GM18498 (cell line): ENCODE measurements around the gene ATP8B4.

ENCODE experiments used
- ATAC-seq: cut with Tn5 transposase; IDR thresholded peaks from one replicate; pipeline ENCODE4 v1.9.1; 2021; ENCODE audit warnings: mild to moderate bottlenecking, moderate library complexity; ENCODE audit not compliant: unreplicated experiment

The ATP8B4 gene

DNA sequence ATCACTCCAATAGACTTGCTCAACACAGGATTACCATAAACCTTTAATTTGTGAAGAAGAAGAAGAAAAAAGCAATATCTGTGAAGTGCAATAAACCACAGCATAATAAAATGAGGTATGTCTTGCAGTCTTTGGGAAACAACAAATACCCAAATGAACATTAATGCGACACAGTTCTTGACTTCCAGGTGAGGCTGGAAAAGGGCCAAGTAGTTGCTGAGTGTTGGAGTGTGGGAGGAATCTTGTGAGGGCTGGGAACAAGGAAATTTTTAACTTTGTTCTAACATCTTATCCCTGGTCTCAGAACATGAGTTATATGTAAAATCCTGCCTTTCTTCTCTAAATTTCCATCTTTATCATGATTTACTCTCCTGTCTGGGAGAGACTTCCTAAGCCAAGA, 291.7 kb downstream of the ATP8B4 start:
- no peak for ATAC-seq

DNA sequence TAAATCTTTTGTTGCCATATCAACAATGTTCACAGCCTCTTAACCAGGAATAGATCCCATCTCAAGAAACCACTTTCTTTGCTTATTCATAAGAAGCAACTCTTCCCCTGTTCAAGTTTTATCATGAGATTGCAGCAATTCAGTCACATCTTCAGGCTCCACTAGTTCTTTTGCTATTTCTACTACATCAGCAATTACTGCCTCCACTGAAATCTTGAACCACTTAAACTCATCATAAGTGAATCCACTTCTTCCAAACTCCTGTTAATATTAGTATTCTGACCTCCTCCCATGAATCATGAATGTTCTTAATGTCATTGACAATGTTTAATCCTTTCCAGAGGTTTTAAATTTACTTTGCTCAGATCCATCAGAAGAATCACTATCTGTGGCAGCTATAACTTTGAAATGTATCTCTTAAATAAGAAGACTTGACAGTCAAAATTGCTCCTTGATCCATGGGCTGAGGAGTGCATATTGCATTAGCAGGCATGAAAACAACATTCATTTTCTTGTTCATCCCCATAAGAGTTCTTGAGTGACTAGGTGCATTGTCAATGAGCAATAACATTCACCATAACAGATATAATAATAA, 292.3 kb downstream of the ATP8B4 start:
- no peak for ATAC-seq

DNA sequence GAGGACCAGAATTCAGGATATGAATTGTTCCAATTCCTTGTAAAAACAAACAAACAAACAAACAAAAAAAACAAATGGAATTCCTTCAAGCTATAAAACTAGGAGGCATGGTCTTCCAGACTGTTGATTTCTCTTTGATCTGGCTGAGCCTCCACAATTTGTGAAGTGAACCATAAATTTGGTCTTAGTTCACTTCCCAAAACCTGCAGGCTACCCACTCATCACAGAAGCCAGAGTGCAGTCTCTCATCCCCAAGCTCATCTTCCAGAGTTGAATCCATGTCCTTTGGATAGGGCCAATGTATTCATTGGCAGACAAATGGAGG, 294.3 kb downstream of the ATP8B4 start:
- no peak for ATAC-seq

DNA sequence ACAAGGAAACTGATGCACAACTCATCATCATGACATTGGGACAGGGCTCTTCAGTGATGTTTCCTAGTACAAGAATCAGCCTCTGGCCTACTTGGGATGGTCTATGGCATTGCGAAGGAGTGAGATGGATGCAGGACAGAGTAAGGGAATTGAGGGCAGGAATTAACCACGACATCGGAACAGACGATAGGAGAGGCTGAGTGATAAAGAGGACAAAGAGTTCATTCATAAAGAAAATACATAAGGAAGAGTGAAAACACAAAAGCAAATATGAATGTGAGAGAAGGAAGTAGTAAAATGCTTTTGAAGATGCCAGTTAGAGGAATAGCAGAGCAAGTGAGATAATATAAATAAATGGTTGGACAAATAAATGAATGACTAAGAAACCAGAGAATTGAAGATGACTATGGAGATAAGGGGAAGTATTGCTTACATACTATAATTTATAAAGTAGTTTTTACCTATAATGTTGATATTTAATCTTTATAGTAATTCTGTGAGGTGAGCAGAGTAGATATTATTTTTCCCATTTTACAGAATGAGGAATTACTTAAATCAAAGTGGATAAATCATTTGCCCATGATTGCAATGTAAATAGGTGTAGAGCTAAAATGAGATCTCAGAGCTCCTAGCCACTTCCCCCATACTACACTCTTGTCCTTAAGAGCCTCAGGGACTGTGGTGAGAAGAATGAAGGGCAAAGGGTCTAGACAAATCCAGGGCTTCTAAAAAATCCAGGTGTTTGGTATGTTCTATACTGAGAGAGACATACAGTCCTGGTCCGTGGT, 294.9 kb downstream of the ATP8B4 start:
- no peak for ATAC-seq

DNA sequence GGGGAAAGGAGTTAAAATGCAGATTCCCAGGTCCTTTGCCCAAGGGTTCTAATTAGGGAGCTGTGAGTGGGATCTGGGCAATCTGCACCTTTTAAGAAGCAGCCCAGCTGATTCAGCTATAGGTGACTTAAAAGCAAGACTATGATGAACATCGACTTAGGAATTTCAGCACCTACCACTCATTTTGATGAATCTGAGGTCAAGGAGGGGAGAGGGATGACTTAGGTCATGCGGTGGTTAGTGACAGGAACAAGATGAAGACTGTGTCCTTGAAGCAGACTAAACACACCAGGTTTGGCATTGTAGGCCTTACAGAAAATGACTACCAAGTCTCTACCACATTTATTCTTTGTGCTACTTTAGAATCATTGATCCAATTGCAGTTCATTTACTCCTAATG, 301.9 kb downstream of the ATP8B4 start:
- no peak for ATAC-seq

DNA sequence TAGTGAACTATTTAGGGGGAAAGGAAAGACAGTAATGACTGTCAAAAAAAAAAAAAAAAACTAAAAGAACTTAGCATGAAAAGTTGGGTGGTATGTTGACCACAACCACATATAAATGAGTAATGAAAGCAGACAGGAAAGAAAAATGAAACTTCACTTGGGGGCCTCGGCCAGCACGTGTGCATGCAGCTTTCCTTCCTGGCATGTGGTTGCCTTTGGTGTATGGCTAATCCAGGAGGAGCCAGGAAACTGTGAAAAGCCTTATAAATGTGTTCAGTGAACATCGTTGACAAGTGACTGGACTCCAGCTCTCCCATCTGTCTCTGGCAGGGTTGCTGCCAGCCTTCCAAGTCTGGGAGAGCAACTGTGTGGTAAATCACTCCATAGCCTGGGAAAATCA, 303.1 kb downstream of the ATP8B4 start:
- peak; percentile 84 for ATAC-seq

DNA sequence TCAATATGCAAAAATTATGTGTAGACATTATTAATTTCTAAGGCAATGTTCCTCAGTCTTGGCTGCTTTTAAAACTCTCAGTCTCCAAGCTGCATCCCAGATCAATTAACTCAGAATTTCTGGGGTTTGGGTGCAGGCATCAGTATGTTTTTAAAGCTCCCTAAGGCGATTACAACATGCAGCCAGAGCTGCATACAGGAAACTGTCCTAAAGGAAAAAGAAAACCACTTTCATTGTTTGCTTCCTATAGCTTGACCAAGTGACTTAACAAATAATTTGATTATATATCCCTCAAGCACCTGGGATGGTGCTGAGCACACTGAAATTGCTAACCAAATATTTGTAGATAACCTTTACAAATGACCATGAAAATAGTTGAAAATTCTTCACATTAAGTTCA, 303.5 kb downstream of the ATP8B4 start:
- ATAC-seq = no peak

DNA sequence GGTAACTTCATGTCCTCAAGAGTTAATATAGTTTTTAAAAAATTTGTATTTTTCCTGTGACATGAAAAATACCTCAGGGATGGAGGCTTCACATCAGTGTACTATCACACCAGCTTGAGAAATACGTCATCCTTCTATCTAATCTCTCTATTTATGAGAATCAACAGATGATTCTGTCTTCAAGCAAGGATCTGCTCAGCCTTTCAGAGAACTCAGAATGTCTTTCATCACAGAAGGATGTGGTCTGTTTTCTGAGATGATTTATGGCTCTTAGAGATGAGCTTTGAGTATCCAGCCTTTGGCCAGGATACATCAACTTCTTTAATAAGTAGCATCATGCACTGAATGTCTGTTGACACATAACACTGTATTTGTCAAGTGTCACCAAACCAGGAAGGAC, 304.3 kb downstream of the ATP8B4 start:
- no peak for ATAC-seq

- no peak for ATAC-seq
Measured at GRCh38 chr15:49813625-49814024, 305.4 kb downstream of the ATP8B4 start.

- ATAC-seq = no peak
Measured at GRCh38 chr15:49810720-49811119, 308.3 kb downstream of the ATP8B4 start.

DNA sequence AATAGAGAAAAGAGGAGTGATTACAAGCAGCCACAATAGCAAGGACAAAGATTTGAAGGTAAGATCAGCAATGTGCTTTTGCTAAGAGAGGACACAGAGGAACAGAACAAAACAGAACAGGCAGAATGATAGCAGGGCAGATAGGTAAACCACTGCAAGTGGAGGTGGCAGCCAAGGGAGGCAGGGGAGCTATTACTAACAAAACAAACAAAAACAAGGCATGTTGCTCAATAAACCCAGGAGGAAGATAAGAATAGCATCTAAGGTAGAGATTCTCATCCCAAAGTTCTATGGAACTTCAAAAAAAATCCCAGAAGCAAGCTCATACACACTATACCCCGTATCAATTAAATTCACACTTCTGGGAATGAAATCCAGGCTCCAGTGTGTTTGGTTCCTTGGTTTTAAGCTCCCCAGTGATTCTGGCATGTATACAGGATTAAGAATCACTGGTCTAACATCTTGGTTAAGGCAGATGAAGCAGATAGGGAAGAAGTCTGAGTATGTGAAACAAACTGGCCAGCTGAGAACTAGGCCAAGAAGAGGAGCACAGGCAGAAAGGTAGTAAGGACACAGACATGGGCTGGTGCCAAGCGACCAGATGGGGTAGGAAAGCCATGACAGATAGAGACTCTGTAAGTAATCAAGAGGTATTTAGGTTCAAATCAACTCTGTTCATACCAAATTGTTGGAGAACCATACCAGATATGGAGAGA, 309.0 kb downstream of the ATP8B4 start:
- no peak for ATAC-seq

- no peak for ATAC-seq
Measured at GRCh38 chr15:49808341-49808740, 310.7 kb downstream of the ATP8B4 start.
